Measurements from ENCODE around the gene SVBP. TPM values are rescaled to one million over a fixed set of nuclear protein-coding genes. Genes with fewer than 3 reads are reported as not detected.

Gene SVBP
- total RNA-seq, 1 donor from 2014 or later = 22.4 TPM

- intact Hi-C loops (cut with micrococcal nuclease) = no loop called here
- Mint-ChIP-seq H3K4me3 (no peak overlapping the region), H3K4me1 (peaks cover 22% of the 10 kb centered on the region), H3K9me3 (no peaks in the 10 kb centered on the region), H3K27ac (no peak overlapping the region), H3K36me3 (ENCODE audit: low read depth) (no peaks in the 10 kb centered on the region), H3K27me3 (no peaks in the 10 kb centered on the region)
- ATAC-seq (ENCODE audit: low read depth) (no peak), DNase-seq (no peak)
- ChIA-PET CTCF (no interaction called here), POLR2A (no interaction called here)
- no peak for TF ChIP-seq CTCF (IDR thresholded peaks at IDR 0.05)
Measured at GRCh38 chr1:42834803-42835202, 17.6 kb upstream of the SVBP start.

- Mint-ChIP-seq H3K9me3 (no peaks in the 10 kb centered on the region), H3K36me3 (ENCODE audit: low read depth) (no peaks in the 10 kb centered on the region), H3K4me3 (no peak overlapping the region), H3K27me3 (no peaks in the 10 kb centered on the region), H3K4me1 (peaks cover 21% of the 10 kb centered on the region), H3K27ac (no peak overlapping the region)
- ATAC-seq (ENCODE audit: low read depth) (no peak), DNase-seq (no peak)
- CTCF ChIA-PET = no interaction called here
- intact Hi-C loops (cut with micrococcal nuclease) = no loop called here
- TF ChIP-seq CTCF (IDR thresholded peaks at IDR 0.05) = no peak
- POLR2A ChIA-PET = no interaction called here
Measured at GRCh38 chr1:42833981-42834380, 16.8 kb upstream of the SVBP start.

GRCh38 chr1:42832641-42833240, 15.5 kb upstream of the SVBP start:
- no peak for TF ChIP-seq CTCF (IDR thresholded peaks at IDR 0.05)
- H3K4me3 Mint-ChIP-seq = no peak overlapping the region
- CTCF ChIA-PET = no interaction called here

GRCh38 chr1:42831273-42831672, 14.1 kb upstream of the SVBP start:
- Mint-ChIP-seq H3K4me1 (peaks cover 6% of the 10 kb centered on the region), H3K27me3 (no peaks in the 10 kb centered on the region), H3K36me3 (ENCODE audit: low read depth) (no peaks in the 10 kb centered on the region), H3K9me3 (no peaks in the 10 kb centered on the region), H3K27ac (no peak overlapping the region), H3K4me3 (no peak overlapping the region)
- ChIA-PET POLR2A (interaction anchor here (0.6 kb wide), 1 partner anchor 80 kb away, joined by 8 read pairs; no protein-coding TSS in a partner anchor), CTCF (interaction anchor here (1.0 kb wide), 1 partner anchor 243 kb away, joined by 3 read pairs; no protein-coding TSS in a partner anchor)
- no peak for TF ChIP-seq CTCF (IDR thresholded peaks at IDR 0.05)
- DNase-seq (no peak), ATAC-seq (ENCODE audit: low read depth) (no peak)
- intact Hi-C loops (cut with micrococcal nuclease) = no loop called here

More at GRCh38 chr1:42832641-42833240, 15.5 kb upstream of the SVBP start:
- POLR2A ChIA-PET = no interaction called here
- DNase-seq (no peak), ATAC-seq (ENCODE audit: low read depth) (no peak)
- Mint-ChIP-seq H3K36me3 (ENCODE audit: low read depth) (no peaks in the 10 kb centered on the region), H3K27me3 (no peaks in the 10 kb centered on the region), H3K4me1 (peaks cover 9% of the 10 kb centered on the region), H3K9me3 (no peaks in the 10 kb centered on the region), H3K27ac (no peak overlapping the region)
- intact Hi-C loops (cut with micrococcal nuclease) = no loop called here

- Mint-ChIP-seq H3K9me3 (no peaks in the 10 kb centered on the region), H3K4me3 (no peak overlapping the region), H3K27ac (no peak overlapping the region), H3K36me3 (ENCODE audit: low read depth) (no peaks in the 10 kb centered on the region), H3K4me1 (peaks cover 6% of the 10 kb centered on the region), H3K27me3 (no peaks in the 10 kb centered on the region)
- intact Hi-C loops (cut with micrococcal nuclease) = no loop called here
- DNase-seq (no peak), ATAC-seq (ENCODE audit: low read depth) (no peak)
- no peak for TF ChIP-seq CTCF (IDR thresholded peaks at IDR 0.05)
- ChIA-PET POLR2A (interaction anchor here (0.6 kb wide), 2 partner anchors 81 to 105 kb away, joined by 3 to 8 read pairs; no protein-coding TSS in a partner anchor), CTCF (interaction anchor here (1.0 kb wide), 1 partner anchor 243 kb away, joined by 3 read pairs; no protein-coding TSS in a partner anchor)
Measured at GRCh38 chr1:42830631-42831030, 13.4 kb upstream of the SVBP start.
